HG02870 (cell line): Measurements from ENCODE around the gene CGB5.
"Not testable (repeated sequence)": the region's sequence is repeated elsewhere in the genome, so short reads cannot be mapped to it uniquely, and the experiment has no call there.

ENCODE experiments used
- ATAC-seq: cut with Tn5 transposase; IDR thresholded peaks from one replicate; pipeline ENCODE4 v1.9.1; 2021; ENCODE audit warnings: mild to moderate bottlenecking, moderate library complexity; ENCODE audit not compliant: unreplicated experiment

CGB5 gene

GRCh38 chr19:49056902-49057596 lies 13.4 kb downstream of the CGB5 start:
- ATAC-seq = not testable (repeated sequence)

- no peak for ATAC-seq
Observed at GRCh38 chr19:49057636-49058234, 14.1 kb downstream of the CGB5 start, which contains the start of gene CGB7. CGB7 (minus strand) TSS chr19:49057749; CDS start chr19:49055375, 2,374 bp downstream.

- no peak for ATAC-seq
Observed at GRCh38 chr19:49058562-49058961, 14.9 kb downstream of the CGB5 start.

- ATAC-seq = no peak
Observed at GRCh38 chr19:49059053-49059452, 15.4 kb downstream of the CGB5 start.

GRCh38 chr19:49061000-49061399 lies 17.4 kb downstream of the CGB5 start:
- no peak for ATAC-seq

- ATAC-seq = no peak
Observed at GRCh38 chr19:49061445-49061844, 17.8 kb downstream of the CGB5 start.

GRCh38 chr19:49064029-49064629 lies 20.5 kb downstream of the CGB5 start:
- no peak for ATAC-seq

- ATAC-seq = no peak
Observed at GRCh38 chr19:49064768-49065611, 21.3 kb downstream of the CGB5 start, which contains the start of gene NTF4. NTF4 (minus strand) TSS chr19:49064818; CDS start chr19:49061997, 2,821 bp downstream.

- no peak for ATAC-seq
Observed at GRCh38 chr19:49065905-49066512, 22.4 kb downstream of the CGB5 start.

- no peak for ATAC-seq
Observed at GRCh38 chr19:49067554-49067953, 23.9 kb downstream of the CGB5 start.

- ATAC-seq = no peak
Observed at GRCh38 chr19:49069026-49069425, 25.4 kb downstream of the CGB5 start.

- no peak for ATAC-seq
Observed at GRCh38 chr19:49070416-49070815, 26.8 kb downstream of the CGB5 start.

- no peak for ATAC-seq
Observed at GRCh38 chr19:49071860-49072547, 28.4 kb downstream of the CGB5 start.

- ATAC-seq = no peak
Observed at GRCh38 chr19:49073514-49074378, 30.1 kb downstream of the CGB5 start.

GRCh38 chr19:49074869-49075268 lies 31.2 kb downstream of the CGB5 start:
- ATAC-seq = not testable (repeated sequence)

GRCh38 chr19:49080392-49080791 lies 36.7 kb downstream of the CGB5 start:
- no peak for ATAC-seq

GRCh38 chr19:49081273-49081672 lies 37.6 kb downstream of the CGB5 start:
- no peak for ATAC-seq

- no peak for ATAC-seq
Observed at GRCh38 chr19:49084206-49085019, 40.8 kb downstream of the CGB5 start.
